OCI-LY7 (cell line): Measurements from ENCODE around the gene TMEM44. TPM values are rescaled to one million over a fixed set of nuclear protein-coding genes. Genes with fewer than 3 reads are reported as not detected.

ENCODE experiments used
- BruUV-seq: library from RNA; stranded (reverse); fragments of 400-500 nt; replicated peaks from 2 replicates; lab custom pipeline; 2021; lab: Mats Ljungman, UMichigan
- CTCF ChIA-PET: fragments of 300-600 bp; sonication (Branson Sonifier 250); formaldehyde crosslinking; loops from one replicate; lab custom pipeline; 2022; ENCODE audit warnings: antibody characterized with exemption; ENCODE audit not compliant: unreplicated experiment; lab: Charles Lee
- POLR2A ChIA-PET: fragments of 300-600 bp; sonication (Branson Sonifier 250); formaldehyde crosslinking; loops from one replicate; lab custom pipeline; 2022; ENCODE audit warnings: antibody characterized with exemption; lab: Charles Lee
- DNase-seq: peaks from one replicate; pipeline ENCODE4 v3.0.0-alpha.2; 2015; ENCODE audit warnings: low spot score
- H2AFZ ChIP-seq: fragments of 200-600 bp; sonication (generic), shearing (Covaris generic); 2 replicates; pipeline ENCODE4 v1.6.1; 2014; ENCODE audit warnings: mild to moderate bottlenecking, antibody characterized with exemption, low read length, moderate library complexity
- H3K27ac ChIP-seq: fragments of 200-600 bp; sonication (generic); 2 replicates; pipeline ENCODE4 v1.5.1; 2014; ENCODE audit warnings: mixed run types, low read depth, mild to moderate bottlenecking, moderate library complexity, low read length, inconsistent platforms; ENCODE audit not compliant: poor library complexity, severe bottlenecking
- H3K36me3 ChIP-seq: fragments of 200-600 bp; sonication (generic); 2 replicates; pipeline ENCODE4 v1.6.1; 2014; ENCODE audit warnings: mild to moderate bottlenecking, antibody characterized with exemption, low read length, moderate library complexity, mixed read lengths; ENCODE audit not compliant: insufficient read depth
- H3K4me1 ChIP-seq: fragments of 200-600 bp; sonication (generic); 2 replicates; pipeline ENCODE4 v1.5.1; 2014; ENCODE audit warnings: mild to moderate bottlenecking, low read length; ENCODE audit not compliant: insufficient read depth, poor library complexity, severe bottlenecking
- H3K4me2 ChIP-seq: fragments of 200-600 bp; sonication (generic); 2 replicates; pipeline ENCODE4 v1.6.1; 2014; ENCODE audit warnings: mild to moderate bottlenecking, low read length
- H3K4me3 ChIP-seq: fragments of 200-600 bp; sonication (generic); 2 replicates; pipeline ENCODE4 v1.5.1; 2014; ENCODE audit warnings: mild to moderate bottlenecking, low read depth, low read length; ENCODE audit not compliant: poor library complexity, severe bottlenecking
- H3K79me2 ChIP-seq: fragments of 200-600 bp; sonication (generic); 2 replicates; pipeline ENCODE4 v1.6.1; 2016; ENCODE audit warnings: low read depth, mild to moderate bottlenecking, low read length, moderate library complexity, mixed read lengths; ENCODE audit not compliant: insufficient read depth
- H3K9me2 ChIP-seq: fragments of 200-600 bp; sonication (generic); 2 replicates; pipeline ENCODE4 v1.6.1; 2016; ENCODE audit warnings: mild to moderate bottlenecking, low read length, mixed read lengths; ENCODE audit not compliant: insufficient read depth
- H3K9me3 ChIP-seq: fragments of 200-600 bp; sonication (generic); 2 replicates; pipeline ENCODE4 v1.6.1; 2014; ENCODE audit warnings: mild to moderate bottlenecking, mixed run types, low read length, mixed read lengths
- H4K20me1 ChIP-seq: fragments of 200-600 bp; sonication (generic); 2 replicates; pipeline ENCODE4 v1.6.1; 2014; ENCODE audit warnings: mild to moderate bottlenecking, antibody characterized with exemption, low read length, moderate library complexity, mixed read lengths; ENCODE audit not compliant: insufficient read depth
- CTCF ChIP-seq: fragments of 200-600 bp; sonication (generic); conservative IDR thresholded peaks from 2 replicates; pipeline ENCODE4 v1.5.1; 2014; ENCODE audit warnings: mild to moderate bottlenecking, antibody characterized with exemption, low read length, moderate library complexity, mixed read lengths
- EZH2phosphoT487 ChIP-seq: fragments of 200-600 bp; sonication (generic); IDR thresholded peaks from 2 replicates; pipeline ENCODE4 v1.6.1; 2018; ENCODE audit warnings: low read depth, borderline replicate concordance, mild to moderate bottlenecking, mixed run types, antibody characterized with exemption, low read length, moderate library complexity, mixed read lengths
- intact Hi-C: fragments of 100-400 bp; cut with micrococcal nuclease; formaldehyde crosslinking; loops from one replicate; pipeline ENCODE4 v1.10.0; 2022; ENCODE audit not compliant: unreplicated experiment
- total RNA-seq, 2 experiments: library from RNA; depleted of rRNA in 1 of 2; stranded (reverse); fragments of >200 nt in 1 of 2; shearing (Covaris generic) in 1 of 2; gene quantifications; 2 replicates each; pipeline ENCODE4 v1.2.3, GENCODE V29; 2014 to 2022

The TMEM44 gene
- total RNA-seq, 2 experiments from 2014 or later, result 8.8 to 22.9 TPM

- CTCF ChIA-PET, result no interaction called here
- intact Hi-C loops, result no loop called here
- H4K20me1 ChIP-seq, result no peaks in the 10 kb centered on the region
- H2AFZ ChIP-seq, result no peak overlapping the region
- no TSS peak for BruUV-seq
- no peak overlapping the region for H3K4me3 ChIP-seq
- H3K4me1 ChIP-seq, result no peaks in the 10 kb centered on the region
- no peaks in the 10 kb centered on the region for H3K79me2 ChIP-seq
- H3K9me2 ChIP-seq, result no peaks in the 10 kb centered on the region
- POLR2A ChIA-PET, result interaction anchor here (0.8 kb wide), 1 partner anchor 16 kb away, joined by 4 read pairs; no protein-coding TSS in a partner anchor
- H3K9me3 ChIP-seq, result no peaks in the 10 kb centered on the region
- H3K4me2 ChIP-seq, result no peak overlapping the region
- no peak for DNase-seq
- TF ChIP-seq EZH2phosphoT487 (no peak), CTCF (no peak)
- no peak overlapping the region for H3K27ac ChIP-seq
- H3K36me3 ChIP-seq, result peaks cover 86% of the 10 kb centered on the region
Observed at GRCh38 chr3:194661374-194661773, 28.2 kb upstream of the TMEM44 start.

GRCh38 chr3:194659778-194660177, 26.6 kb upstream of the TMEM44 start:
- ChIA-PET POLR2A (no interaction called here), CTCF (interaction anchor here (0.6 kb wide), 1 partner anchor 26 kb away, joined by 3 read pairs; the partner anchor contains the start of gene FAM43A)
- no peaks in the 10 kb centered on the region for H3K9me2 ChIP-seq
- no peaks in the 10 kb centered on the region for H3K4me1 ChIP-seq
- no peak overlapping the region for H3K4me3 ChIP-seq
- no peak for DNase-seq
- H3K36me3 ChIP-seq, result peaks cover 79% of the 10 kb centered on the region
- no peaks in the 10 kb centered on the region for H4K20me1 ChIP-seq
- no peak for TF ChIP-seq EZH2phosphoT487
- TF ChIP-seq CTCF, result no peak
- no TSS peak for BruUV-seq
- no peak overlapping the region for H3K27ac ChIP-seq
- intact Hi-C loops, result no loop called here
- H3K9me3 ChIP-seq, result no peaks in the 10 kb centered on the region
- H3K79me2 ChIP-seq, result peaks cover 6% of the 10 kb centered on the region
- H3K4me2 ChIP-seq, result no peak overlapping the region
- no peak overlapping the region for H2AFZ ChIP-seq

- POLR2A ChIA-PET, result interaction anchor here (0.8 kb wide), 1 partner anchor 373 kb away, joined by 3 read pairs; no protein-coding TSS in a partner anchor
Observed at GRCh38 chr3:194658477-194659242, 25.4 kb upstream of the TMEM44 start.

More at GRCh38 chr3:194658477-194659242, 25.4 kb upstream of the TMEM44 start:
- no peaks in the 10 kb centered on the region for H3K9me2 ChIP-seq
- intact Hi-C loops, result no loop called here
- no TSS peak for BruUV-seq
- H3K9me3 ChIP-seq, result no peaks in the 10 kb centered on the region
- TF ChIP-seq CTCF (no peak), EZH2phosphoT487 (no peak)
- H4K20me1 ChIP-seq, result no peaks in the 10 kb centered on the region
- H2AFZ ChIP-seq, result no peak overlapping the region
- no peak overlapping the region for H3K4me2 ChIP-seq
- H3K36me3 ChIP-seq, result peaks cover 81% of the 10 kb centered on the region
- CTCF ChIA-PET, result no interaction called here
- H3K4me1 ChIP-seq, result no peaks in the 10 kb centered on the region
- H3K27ac ChIP-seq, result no peak overlapping the region
- H3K79me2 ChIP-seq, result peaks cover 6% of the 10 kb centered on the region
- H3K4me3 ChIP-seq, result no peak overlapping the region
- DNase-seq, result no peak
